Fibroblast of mammary gland (primary cell): ENCODE data around the gene COX7B2.
A peak's percentile ranks its signal among the peaks of the same experiment; 100 is the strongest.

Experiments used
- DNase-seq: peaks from one replicate; pipeline ENCODE4 v3.0.0-alpha.2; 2010; ENCODE audit warnings: low read depth
- H3K4me3 ChIP-seq: 2 replicates; pipeline ENCODE4 v1.5.1; 2011; ENCODE audit warnings: low read depth, mild to moderate bottlenecking, low read length, moderate library complexity; ENCODE audit not compliant: control insufficient read depth
- CTCF ChIP-seq: conservative IDR thresholded peaks from 2 replicates; pipeline ENCODE4 v1.5.1; 2011; ENCODE audit warnings: low read depth, low read length, inconsistent platforms; ENCODE audit not compliant: control insufficient read depth, insufficient read depth

Gene COX7B2

GRCh38 chr4:46900082-46900481 lies 9.0 kb downstream of the COX7B2 start:
- no peak for TF ChIP-seq CTCF
- no peak overlapping the region for H3K4me3 ChIP-seq
- no peak for DNase-seq

- H3K4me3 ChIP-seq = no peak overlapping the region
- no peak for TF ChIP-seq CTCF
- no peak for DNase-seq
Measured at GRCh38 chr4:46894826-46895225, 14.2 kb downstream of the COX7B2 start.

- TF ChIP-seq CTCF = no peak
- no peak for DNase-seq
Measured at GRCh38 chr4:46890056-46890455, 19.0 kb downstream of the COX7B2 start.

GRCh38 chr4:46889410-46889809 lies 19.6 kb downstream of the COX7B2 start:
- no peak overlapping the region for H3K4me3 ChIP-seq
- no peak for TF ChIP-seq CTCF

More at GRCh38 chr4:46890056-46890455, 19.0 kb downstream of the COX7B2 start:
- H3K4me3 ChIP-seq = no peak overlapping the region

GRCh38 chr4:46886711-46887110 lies 22.3 kb downstream of the COX7B2 start:
- H3K4me3 ChIP-seq = no peak overlapping the region
- peak; percentile 20 for TF ChIP-seq CTCF
- peak; percentile 6 for DNase-seq

More at GRCh38 chr4:46889410-46889809, 19.6 kb downstream of the COX7B2 start:
- DNase-seq = no peak

- no peak overlapping the region for H3K4me3 ChIP-seq
- no peak for TF ChIP-seq CTCF
- no peak for DNase-seq
Measured at GRCh38 chr4:46878641-46879040, 30.4 kb downstream of the COX7B2 start.

- DNase-seq = no peak
- H3K4me3 ChIP-seq = no peak overlapping the region
- TF ChIP-seq CTCF = no peak
Measured at GRCh38 chr4:46874811-46875210, 34.2 kb downstream of the COX7B2 start.
